Measurements from ENCODE around the gene KLHDC7A. TPM values are rescaled to one million over a fixed set of nuclear protein-coding genes. Genes with fewer than 3 reads are reported as not detected.

The KLHDC7A gene
- total RNA-seq, 2 experiments from 2014 or later, result not detected

Other genes with a start within 250 kb of the KLHDC7A start
- gene PAX7, start 149.9 kb downstream of the KLHDC7A start, total RNA-seq, result not detected

Data from activated CD8-positive, alpha-beta memory T cell treated with anti-CD3 and anti-CD28 coated beads for 36 hours (primary cell).